ENCODE measurements around the gene UBB. TPM values are rescaled to one million over a fixed set of nuclear protein-coding genes. Genes with fewer than 3 reads are reported as not detected.

The UBB gene
- total RNA-seq, 2 experiments from 2014 or later = 1,664 to 1,756 TPM

- ChIA-PET POLR2A (interaction anchor here (0.5 to 0.6 kb wide), 2 partner anchors 8 to 10 kb away, joined by 3 read pairs; no protein-coding TSS in a partner anchor), CTCF (interaction anchor here (2.7 kb wide), 1 partner anchor 65 kb away, joined by 7 read pairs; no protein-coding TSS in a partner anchor)
Observed at GRCh38 chr17:16429083-16429482, 48.2 kb downstream of the UBB start.

DNA sequence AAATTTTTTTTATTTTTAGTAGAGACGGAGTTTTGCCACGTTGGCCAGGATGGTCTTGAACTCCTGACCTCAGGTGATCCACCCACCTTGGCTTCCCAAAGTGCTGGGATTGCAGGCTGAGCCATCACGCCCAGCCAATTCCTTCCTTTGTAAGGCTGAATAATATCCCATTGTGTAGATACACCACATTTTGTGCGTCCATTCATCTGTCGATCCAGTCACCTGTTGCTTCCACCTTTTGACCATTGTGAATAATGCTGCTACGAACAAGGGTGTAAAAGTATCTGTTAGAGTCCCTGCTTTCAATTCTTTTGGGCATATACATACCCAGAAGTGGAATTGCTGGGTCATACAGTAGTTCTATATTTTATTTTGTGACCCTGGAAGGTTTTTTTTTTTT lies 49.8 kb downstream of the UBB start:
- ChIA-PET CTCF (no interaction called here), POLR2A (no interaction called here)

GRCh38 chr17:16432017-16432416 lies 51.1 kb downstream of the UBB start:
- POLR2A ChIA-PET = no interaction called here
- CTCF ChIA-PET = no interaction called here

Other genes with a start within 250 kb of the UBB start
- 100 to 1,000 TPM; 137 to 147 TPM for gene NCOR1, start 165.6 kb upstream of the UBB start, total RNA-seq
- gene PIGL, start 163.9 kb upstream of the UBB start, total RNA-seq = 10 to 100 TPM; 31.8 to 32.6 TPM
- 10 to 100 TPM; 77.3 to 81.8 TPM for gene CENPV, start 27.6 kb upstream of the UBB start, total RNA-seq
- gene TRPV2, start 34.5 kb downstream of the UBB start, total RNA-seq = 10 to 100 TPM; 57.5 to 58.0 TPM
- gene LRRC75A, start 111.1 kb downstream of the UBB start, total RNA-seq = 1 to 10 TPM; 1.6 to 1.8 TPM
- 1 to 10 TPM; 7.1 to 8.8 TPM for gene ZNF287, start 188.1 kb downstream of the UBB start, total RNA-seq

Measured in activated CD8-positive, alpha-beta memory T cell treated with anti-CD3 and anti-CD28 coated beads for 36 hours (primary cell).